Subcutaneous adipose tissue (tissue), 4 donors: ENCODE results near the gene RXFP4. TPM values are rescaled to one million over a fixed set of nuclear protein-coding genes. Genes with fewer than 3 reads are reported as not detected.

ENCODE experiments used
- CTCF ChIP-seq: fragments of 450-650 bp; IDR thresholded peaks from one replicate; pipeline ENCODE4 v1.5.1; 2016; ENCODE audit warnings: low read depth, mild to moderate bottlenecking, control low read depth, antibody characterized with exemption, moderate library complexity
- total RNA-seq, 4 donors: library from RNA; depleted of rRNA; stranded (reverse); fragments of >200 nt; gene quantifications; one replicate each; pipeline ENCODE4 v1.1.0, GENCODE V29; 2016

RXFP4 gene
- total RNA-seq, 4 donors from 2014 or later, result not detected

DNA sequence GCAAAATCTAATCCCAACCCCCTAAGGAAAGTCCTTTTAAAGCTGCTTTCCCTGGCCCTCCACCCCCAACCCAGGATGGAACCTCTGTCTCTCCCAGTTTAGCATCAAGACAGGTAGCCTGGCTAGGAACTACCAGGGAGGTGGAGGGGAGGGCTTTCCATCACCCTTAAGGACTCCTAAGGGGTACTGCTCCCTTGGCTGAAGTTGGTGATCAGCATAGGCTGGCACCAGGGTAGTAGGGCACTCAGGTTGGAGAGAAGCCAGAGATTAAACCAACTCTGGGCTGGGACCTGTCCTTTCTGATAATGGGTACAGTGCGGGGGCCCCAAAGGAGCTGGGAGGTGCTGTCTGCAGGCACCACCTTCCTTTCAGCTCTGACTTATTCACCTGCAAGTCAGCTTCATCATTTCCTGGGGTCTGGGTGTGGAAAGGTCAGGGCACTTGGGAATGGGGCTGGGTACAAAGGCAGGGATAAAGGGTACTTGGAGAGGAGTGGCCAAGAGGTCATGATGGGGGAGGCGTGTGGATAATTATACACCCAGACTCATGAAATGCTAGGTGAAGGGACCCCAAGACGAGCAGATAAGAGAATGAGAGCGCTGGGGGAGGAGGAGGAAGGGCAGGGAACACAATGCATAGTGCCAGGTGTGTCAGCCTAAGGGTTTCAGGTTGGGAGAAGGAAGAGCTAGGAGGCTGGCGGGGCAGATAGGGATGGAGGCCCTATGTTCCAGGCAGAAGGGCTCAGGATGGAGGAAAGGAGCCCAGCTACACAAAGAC is 35.7 kb downstream of the RXFP4 start:
- TF ChIP-seq CTCF, result no peak

DNA sequence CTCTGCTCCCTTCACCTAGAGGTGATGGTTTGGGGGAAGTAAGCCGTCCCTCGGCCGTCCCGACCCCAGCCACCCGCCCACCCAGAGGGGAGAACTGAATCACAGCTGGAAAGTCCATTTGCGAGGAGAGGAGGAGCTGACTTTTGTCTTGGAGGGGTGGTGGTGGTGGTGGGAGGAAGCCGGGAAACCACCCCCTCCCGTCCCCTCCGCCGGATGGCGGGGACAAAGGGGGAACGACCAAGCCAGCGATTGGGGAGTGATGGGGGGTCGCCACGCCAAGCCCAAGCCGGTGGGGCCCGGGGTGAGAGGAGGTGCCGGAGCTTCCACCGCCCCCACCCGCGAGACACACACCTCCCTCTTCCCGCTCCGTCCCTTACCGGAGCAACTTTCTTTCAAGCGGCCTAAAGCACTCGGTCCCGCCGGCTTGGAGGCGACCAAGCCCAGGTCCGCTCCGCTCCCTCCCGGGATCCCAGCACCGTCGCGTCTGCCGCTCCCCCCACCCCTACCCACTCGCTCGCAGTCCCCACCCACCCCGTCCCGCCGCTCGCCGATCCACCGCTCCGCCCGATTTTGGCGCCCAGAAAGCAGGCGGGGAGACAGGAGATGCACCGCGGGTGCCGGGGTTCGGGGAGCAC is 36.4 kb downstream of the RXFP4 start:
- TF ChIP-seq CTCF, result no peak

- TF ChIP-seq CTCF, result no peak
These were observed 37.0 kb downstream of the RXFP4 start, which contains the start of gene ARHGEF2 for GRCh38 chr1:155978325-155978972. Gene ARHGEF2 (minus strand): TSS chr1:155978547. CDS start chr1:155978427, 120 bp downstream.

GRCh38 chr1:155978973-155979429 is 37.6 kb downstream of the RXFP4 start:
- no peak for TF ChIP-seq CTCF

DNA sequence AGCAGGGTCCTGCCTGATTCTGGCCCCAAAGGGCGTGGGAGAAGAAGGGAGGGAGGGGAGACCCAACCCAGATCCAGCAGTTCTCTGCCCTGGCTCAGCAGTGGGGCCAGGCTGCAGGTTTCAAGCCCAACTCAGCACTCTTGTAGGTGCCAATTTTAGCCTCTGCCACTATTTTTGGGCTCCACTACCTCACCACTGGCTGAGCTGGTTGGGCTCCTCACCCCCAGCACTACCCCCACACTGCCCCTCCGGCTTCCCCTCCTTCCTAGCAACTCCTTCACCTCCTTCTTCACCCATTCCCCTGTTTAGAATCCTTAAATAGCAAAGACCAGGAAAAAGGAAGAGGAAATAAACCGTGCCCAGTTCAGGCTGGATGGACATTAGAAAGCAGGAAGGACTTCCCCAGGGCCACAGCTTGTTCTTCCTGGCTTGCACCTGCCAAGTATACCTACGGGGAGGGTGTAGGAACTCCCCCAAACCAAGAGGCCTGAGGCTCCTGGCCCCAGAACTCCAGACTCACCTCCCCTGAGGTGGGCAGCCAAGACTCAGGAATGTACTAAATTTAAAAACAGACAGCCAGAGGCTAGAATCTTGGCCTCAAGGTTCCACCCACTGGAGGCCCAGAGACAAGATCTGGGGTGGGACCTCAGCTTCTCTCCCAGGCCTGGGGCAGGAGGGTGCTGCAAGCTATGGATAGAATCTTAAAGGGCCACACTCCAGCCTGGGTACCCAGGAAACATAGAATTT is 38.3 kb downstream of the RXFP4 start:
- no peak for TF ChIP-seq CTCF

DNA sequence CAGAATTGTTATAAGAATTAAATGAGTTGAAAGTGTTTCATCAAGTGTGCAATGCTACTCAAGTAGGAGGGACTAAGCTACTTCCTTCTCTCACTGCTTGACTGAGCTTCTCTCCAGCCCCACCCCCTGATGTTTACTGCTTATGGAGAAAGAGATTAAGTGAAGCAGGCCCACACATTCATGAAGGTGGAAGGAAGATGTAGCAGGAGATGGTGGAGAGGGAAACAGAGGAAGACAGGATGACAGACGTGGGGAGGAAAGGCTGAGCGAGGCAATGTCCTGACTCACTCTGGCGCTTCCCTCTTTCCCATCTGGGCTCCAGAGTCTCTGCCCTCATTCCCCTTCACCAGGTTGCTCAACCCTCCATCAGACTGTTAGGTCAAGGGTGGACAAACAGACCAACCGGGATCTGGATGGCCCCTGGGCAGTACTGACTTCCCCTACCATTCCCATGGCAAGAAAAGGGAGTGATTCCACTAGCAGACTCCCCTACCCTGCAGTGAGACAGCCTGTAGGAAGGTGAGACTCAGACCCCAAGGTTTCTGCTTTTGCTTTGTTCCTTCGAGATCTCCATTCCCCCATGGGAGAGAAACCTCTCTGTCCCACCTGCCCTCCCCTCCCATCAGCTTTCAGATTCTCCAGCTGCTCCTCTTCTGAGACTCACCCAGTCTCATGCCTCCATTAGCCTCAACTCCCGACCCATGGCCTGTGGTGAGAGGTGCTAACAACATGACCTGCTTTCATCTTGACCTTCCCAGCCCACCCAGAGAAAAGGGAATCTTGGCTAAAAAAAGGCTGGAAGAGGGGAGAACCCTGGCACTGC is 40.0 kb downstream of the RXFP4 start:
- TF ChIP-seq CTCF, result no peak
